ENCODE data around the gene GBA3. TPM values are rescaled to one million over a fixed set of nuclear protein-coding genes. Genes with fewer than 3 reads are reported as not detected.

GBA3 gene
- total RNA-seq, 1 donor from 2014 or later = not detected

- Mint-ChIP-seq H3K4me3 (ENCODE audit: unreplicated experiment) (no peak overlapping the region), H3K9me3 (ENCODE audit: low read depth) (peaks cover 5% of the 10 kb centered on the region), H3K36me3 (ENCODE audit: low read depth) (peaks cover 2% of the 10 kb centered on the region), H3K27me3 (ENCODE audit: low read depth) (peaks cover 2% of the 10 kb centered on the region), H3K27ac (ENCODE audit: unreplicated experiment) (no peak overlapping the region), H3K4me1 (ENCODE audit: low read depth) (peaks cover 28% of the 10 kb centered on the region)
- no peak for DNase-seq (ENCODE audit: low spot score)
- TF ChIP-seq, protein P1, sequence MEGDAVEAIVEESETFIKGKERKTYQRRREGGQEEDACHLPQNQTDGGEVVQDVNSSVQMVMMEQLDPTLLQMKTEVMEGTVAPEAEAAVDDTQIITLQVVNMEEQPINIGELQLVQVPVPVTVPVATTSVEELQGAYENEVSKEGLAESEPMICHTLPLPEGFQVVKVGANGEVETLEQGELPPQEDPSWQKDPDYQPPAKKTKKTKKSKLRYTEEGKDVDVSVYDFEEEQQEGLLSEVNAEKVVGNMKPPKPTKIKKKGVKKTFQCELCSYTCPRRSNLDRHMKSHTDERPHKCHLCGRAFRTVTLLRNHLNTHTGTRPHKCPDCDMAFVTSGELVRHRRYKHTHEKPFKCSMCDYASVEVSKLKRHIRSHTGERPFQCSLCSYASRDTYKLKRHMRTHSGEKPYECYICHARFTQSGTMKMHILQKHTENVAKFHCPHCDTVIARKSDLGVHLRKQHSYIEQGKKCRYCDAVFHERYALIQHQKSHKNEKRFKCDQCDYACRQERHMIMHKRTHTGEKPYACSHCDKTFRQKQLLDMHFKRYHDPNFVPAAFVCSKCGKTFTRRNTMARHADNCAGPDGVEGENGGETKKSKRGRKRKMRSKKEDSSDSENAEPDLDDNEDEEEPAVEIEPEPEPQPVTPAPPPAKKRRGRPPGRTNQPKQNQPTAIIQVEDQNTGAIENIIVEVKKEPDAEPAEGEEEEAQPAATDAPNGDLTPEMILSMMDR (IDR thresholded peaks at IDR 0.05) = no peak
These were observed 52.5 kb downstream of the GBA3 start for GRCh38 chr4:22745234-22745633.

DNA sequence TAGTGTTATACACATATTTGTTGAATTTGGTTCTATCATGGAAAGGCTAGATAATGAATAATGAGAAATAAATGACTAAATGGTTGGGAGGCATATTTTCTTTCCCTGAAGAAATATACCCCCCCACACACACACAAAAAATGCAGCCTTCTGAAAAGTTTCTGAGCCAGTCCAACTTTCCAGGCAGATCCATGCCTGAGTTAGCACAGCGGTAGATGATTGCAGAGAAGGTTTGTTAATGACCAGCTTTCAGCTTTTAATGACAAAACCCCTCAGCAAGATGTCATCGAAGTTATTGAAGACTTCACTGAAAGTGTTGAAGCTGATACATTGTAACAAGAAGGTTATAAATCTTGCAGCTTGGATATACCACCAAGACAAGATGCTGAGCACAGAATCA lies 61.4 kb downstream of the GBA3 start:
- Mint-ChIP-seq H3K4me3 (ENCODE audit: unreplicated experiment) (no peak overlapping the region), H3K4me1 (ENCODE audit: low read depth) (peaks cover 8% of the 10 kb centered on the region), H3K9me3 (ENCODE audit: low read depth) (peaks cover 5% of the 10 kb centered on the region), H3K27ac (ENCODE audit: unreplicated experiment) (no peak overlapping the region), H3K36me3 (ENCODE audit: low read depth) (no peaks in the 10 kb centered on the region), H3K27me3 (ENCODE audit: low read depth) (no peaks in the 10 kb centered on the region)
- TF ChIP-seq, protein P1 (IDR thresholded peaks at IDR 0.05) = no peak
- no peak for DNase-seq (ENCODE audit: low spot score)

DNA sequence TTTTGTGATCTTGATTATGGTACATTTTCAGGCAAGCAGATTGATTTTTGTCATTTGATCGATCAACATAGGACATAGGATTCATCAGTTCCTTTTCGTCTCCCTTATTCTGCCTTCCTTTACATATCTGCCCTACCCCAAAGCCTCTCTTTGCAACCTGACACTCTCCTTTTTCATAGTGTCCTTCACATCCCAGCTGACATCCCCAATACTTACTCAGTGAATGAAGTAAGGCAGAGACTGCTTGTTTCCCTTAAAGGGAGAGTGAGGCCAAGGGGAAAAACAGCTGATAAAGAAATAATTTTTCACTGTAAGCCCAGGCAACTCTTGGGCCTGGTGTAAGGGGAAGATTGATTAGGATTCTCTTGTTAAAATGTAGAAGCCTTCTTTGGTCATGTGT lies 69.8 kb downstream of the GBA3 start:
- peaks cover 10% of the 10 kb centered on the region for H3K27me3 Mint-ChIP-seq (ENCODE audit: low read depth)
- no peak overlapping the region for H3K27ac Mint-ChIP-seq (ENCODE audit: unreplicated experiment)
- no peaks in the 10 kb centered on the region for H3K9me3 Mint-ChIP-seq (ENCODE audit: low read depth)
- TF ChIP-seq, protein P1 (IDR thresholded peaks at IDR 0.05) = no peak
- H3K36me3 Mint-ChIP-seq (ENCODE audit: low read depth) = no peaks in the 10 kb centered on the region
- H3K4me1 Mint-ChIP-seq (ENCODE audit: low read depth) = no peaks in the 10 kb centered on the region
- DNase-seq (ENCODE audit: low spot score) = no peak
- H3K4me3 Mint-ChIP-seq (ENCODE audit: unreplicated experiment) = no peak overlapping the region

DNA sequence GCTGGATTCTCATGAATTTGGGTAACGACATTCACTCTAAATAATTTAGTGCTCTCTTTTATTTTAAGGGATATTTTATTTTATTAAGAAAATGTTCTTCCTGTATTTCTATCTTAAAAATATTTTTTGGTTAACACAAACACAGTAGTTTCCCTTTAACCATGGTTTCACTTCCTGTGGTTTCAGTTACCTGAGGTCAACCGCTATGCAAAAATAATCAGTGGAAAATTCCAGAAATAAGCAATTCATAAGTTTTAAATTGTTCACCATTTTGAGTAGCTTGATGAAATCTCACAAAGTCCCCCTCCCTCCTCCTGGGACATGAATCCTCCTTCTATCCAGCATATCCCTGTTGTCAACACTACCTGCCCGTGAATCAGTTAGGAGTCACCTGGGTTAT lies 71.4 kb downstream of the GBA3 start:
- Mint-ChIP-seq H3K27ac (ENCODE audit: unreplicated experiment) (no peak overlapping the region), H3K36me3 (ENCODE audit: low read depth) (no peaks in the 10 kb centered on the region), H3K4me1 (ENCODE audit: low read depth) (no peaks in the 10 kb centered on the region), H3K27me3 (ENCODE audit: low read depth) (peaks cover 12% of the 10 kb centered on the region), H3K9me3 (ENCODE audit: low read depth) (no peaks in the 10 kb centered on the region), H3K4me3 (ENCODE audit: unreplicated experiment) (no peak overlapping the region)
- TF ChIP-seq, protein P1 (IDR thresholded peaks at IDR 0.05) = no peak
- DNase-seq (ENCODE audit: low spot score) = no peak

- Mint-ChIP-seq H3K27ac (ENCODE audit: unreplicated experiment) (no peak overlapping the region), H3K27me3 (ENCODE audit: low read depth) (peaks cover 10% of the 10 kb centered on the region), H3K9me3 (ENCODE audit: low read depth) (peaks cover 3% of the 10 kb centered on the region), H3K36me3 (ENCODE audit: low read depth) (no peaks in the 10 kb centered on the region), H3K4me1 (ENCODE audit: low read depth) (no peaks in the 10 kb centered on the region), H3K4me3 (ENCODE audit: unreplicated experiment) (no peak overlapping the region)
- no peak for DNase-seq (ENCODE audit: low spot score)
- TF ChIP-seq, protein P1 (IDR thresholded peaks at IDR 0.05) = no peak
These were observed 73.3 kb downstream of the GBA3 start for GRCh38 chr4:22766068-22766467.
